Nephron (organoid): ENCODE data around the gene TPM2.
A peak's percentile ranks its signal among the peaks of the same experiment; 100 is the strongest.

ENCODE experiments used
- H3K27ac Mint-ChIP-seq, 3 experiments: 2 replicates each; pipeline ENCODE4 v1.8.0; 2020; ENCODE audit warnings: mixed read lengths in 3 of 3, mild to moderate bottlenecking in 2 of 3, moderate library complexity in 1 of 3
- H3K27me3 Mint-ChIP-seq: 2 replicates; pipeline ENCODE4 v1.8.0; 2021; ENCODE audit warnings: low read depth, mild to moderate bottlenecking, moderate library complexity, mixed read lengths
- H3K36me3 Mint-ChIP-seq: 2 replicates; pipeline ENCODE4 v1.8.0; 2020; ENCODE audit warnings: low read depth, mixed read lengths
- H3K4me1 Mint-ChIP-seq: 2 replicates; pipeline ENCODE4 v1.8.0; 2020; ENCODE audit warnings: mixed read lengths
- H3K4me3 Mint-ChIP-seq, 3 experiments: 2 replicates each; pipeline ENCODE4 v1.8.0; 2020; ENCODE audit warnings: mild to moderate bottlenecking in 3 of 3, mixed read lengths in 3 of 3, moderate library complexity in 2 of 3
- H3K9me3 Mint-ChIP-seq: 2 replicates; pipeline ENCODE4 v1.8.0; 2020; ENCODE audit warnings: mixed read lengths
- CTCF ChIP-seq, 3 experiments: fragments of 200-600 bp; sonication (generic); IDR thresholded peaks; one replicate each; pipeline ENCODE4 v1.5.0; 2021; ENCODE audit warnings: antibody characterized with exemption in 3 of 3; ENCODE audit not compliant: unreplicated experiment in 3 of 3

The TPM2 gene

GRCh38 chr9:35697486-35697885, 7.8 kb upstream of the TPM2 start:
- no peaks in the 10 kb centered on the region for H3K9me3 Mint-ChIP-seq
- peaks cover 6% of the 10 kb centered on the region for H3K4me1 Mint-ChIP-seq
- no peak overlapping the region for H3K4me3 Mint-ChIP-seq
- no peak for TF ChIP-seq CTCF (IDR thresholded peaks at IDR 0.05; ENCODE audit: unreplicated experiment in 3 of 3)
- H3K36me3 Mint-ChIP-seq, result no peaks in the 10 kb centered on the region
- no peak overlapping the region for H3K27ac Mint-ChIP-seq
- H3K27me3 Mint-ChIP-seq, result no peaks in the 10 kb centered on the region

- Mint-ChIP-seq H3K9me3 (no peaks in the 10 kb centered on the region), H3K4me3 (no peak overlapping the region), H3K27ac (peak overlapping the region; percentile 11 to 50 (median 20)), H3K4me1 (peaks cover 11% of the 10 kb centered on the region), H3K27me3 (no peaks in the 10 kb centered on the region), H3K36me3 (no peaks in the 10 kb centered on the region)
- TF ChIP-seq CTCF (IDR thresholded peaks at IDR 0.05; ENCODE audit: unreplicated experiment in 3 of 3), result peak; percentile 81 to 87 (median 84)
Measured at GRCh38 chr9:35696520-35697215, 6.9 kb upstream of the TPM2 start.

GRCh38 chr9:35695943-35696401, 6.2 kb upstream of the TPM2 start:
- Mint-ChIP-seq H3K36me3 (no peaks in the 10 kb centered on the region), H3K27ac (peak overlapping the region in 1 of 3 experiments; percentile 50), H3K4me3 (no peak overlapping the region), H3K9me3 (no peaks in the 10 kb centered on the region), H3K27me3 (no peaks in the 10 kb centered on the region), H3K4me1 (peaks cover 17% of the 10 kb centered on the region)
- TF ChIP-seq CTCF (IDR thresholded peaks at IDR 0.05; ENCODE audit: unreplicated experiment in 3 of 3), result no peak

GRCh38 chr9:35691757-35692301, 2.1 kb upstream of the TPM2 start:
- Mint-ChIP-seq H3K36me3 (peaks cover 5% of the 10 kb centered on the region), H3K4me1 (peaks cover 34% of the 10 kb centered on the region), H3K9me3 (no peaks in the 10 kb centered on the region), H3K27me3 (no peaks in the 10 kb centered on the region), H3K27ac (peak overlapping the region; percentile 65 to 88 (median 81)), H3K4me3 (peak overlapping the region; percentile 89 to 95 (median 91))
- no peak for TF ChIP-seq CTCF (IDR thresholded peaks at IDR 0.05; ENCODE audit: unreplicated experiment in 3 of 3)

GRCh38 chr9:35691334-35691650, 1.6 kb upstream of the TPM2 start:
- Mint-ChIP-seq H3K36me3 (peaks cover 10% of the 10 kb centered on the region), H3K27ac (peak overlapping the region; percentile 65 to 88 (median 81)), H3K27me3 (no peaks in the 10 kb centered on the region), H3K4me3 (peak overlapping the region; percentile 89 to 95 (median 91)), H3K4me1 (peaks cover 35% of the 10 kb centered on the region), H3K9me3 (no peaks in the 10 kb centered on the region)
- no peak for TF ChIP-seq CTCF (IDR thresholded peaks at IDR 0.05; ENCODE audit: unreplicated experiment in 3 of 3)
